Stimulated activated CD8-positive, alpha-beta memory T cell treated with anti-CD3 and anti-CD28 coated beads, Interleukin-12 subunit alpha, Interleukin-12 subunit beta, amount 100 ng/mL, for 4 hours (primary cell): Measurements from ENCODE around the gene SLC26A9.

Experiments
- DNase-seq: peaks from one replicate; pipeline ENCODE4 v3.0.0-alpha.2; 2020; ENCODE audit warnings: low read depth

Gene SLC26A9

DNA sequence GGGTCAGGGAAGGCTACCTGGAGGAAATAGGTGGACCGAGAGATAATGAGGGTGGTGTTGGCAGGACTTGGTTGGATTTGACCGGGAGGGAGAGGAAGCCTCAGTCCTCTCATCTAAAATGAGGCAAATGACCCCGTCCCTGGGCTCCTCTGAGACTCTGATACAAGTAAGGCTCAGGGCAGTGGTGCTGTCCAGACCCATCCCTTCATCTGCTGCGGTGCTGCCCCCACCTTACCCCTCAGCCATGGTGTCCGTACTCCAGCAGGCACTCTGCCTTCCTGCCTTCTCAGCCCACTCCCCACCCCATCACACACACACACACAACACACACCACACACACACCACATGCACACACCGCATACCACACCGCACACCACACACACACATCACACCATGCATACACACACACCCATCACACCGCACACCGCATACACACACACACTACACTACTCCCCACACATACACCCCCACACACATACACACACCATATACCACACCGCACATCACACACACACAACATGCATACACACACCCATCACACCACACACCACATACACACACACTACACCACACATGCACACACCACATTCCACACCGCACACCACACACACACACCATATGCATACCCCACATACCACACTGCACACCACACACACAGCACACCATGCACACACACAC is 29.4 kb upstream of the SLC26A9 start:
- DNase-seq = no peak

DNA sequence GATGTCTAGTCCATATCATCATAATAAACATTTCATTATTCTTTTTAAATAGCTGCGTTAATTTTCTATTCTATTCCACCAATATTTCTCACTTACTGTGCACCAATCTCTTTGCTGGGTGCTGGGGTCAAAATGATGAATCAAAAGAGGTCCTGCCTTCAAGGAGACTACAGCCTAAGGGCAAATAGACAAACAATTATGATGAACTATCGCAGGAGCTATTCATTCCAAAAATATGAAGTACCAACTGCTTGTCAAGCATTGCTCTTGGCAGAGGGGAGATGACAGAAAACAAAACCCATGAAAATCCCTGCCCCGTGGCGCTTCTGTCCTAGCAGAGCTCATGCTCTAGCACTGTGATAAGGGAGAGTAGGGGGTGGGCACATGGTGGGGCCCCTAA is 28.8 kb upstream of the SLC26A9 start:
- DNase-seq = no peak

- no peak for DNase-seq
Observed at GRCh38 chr1:205971082-205971481, 27.8 kb upstream of the SLC26A9 start.

DNA sequence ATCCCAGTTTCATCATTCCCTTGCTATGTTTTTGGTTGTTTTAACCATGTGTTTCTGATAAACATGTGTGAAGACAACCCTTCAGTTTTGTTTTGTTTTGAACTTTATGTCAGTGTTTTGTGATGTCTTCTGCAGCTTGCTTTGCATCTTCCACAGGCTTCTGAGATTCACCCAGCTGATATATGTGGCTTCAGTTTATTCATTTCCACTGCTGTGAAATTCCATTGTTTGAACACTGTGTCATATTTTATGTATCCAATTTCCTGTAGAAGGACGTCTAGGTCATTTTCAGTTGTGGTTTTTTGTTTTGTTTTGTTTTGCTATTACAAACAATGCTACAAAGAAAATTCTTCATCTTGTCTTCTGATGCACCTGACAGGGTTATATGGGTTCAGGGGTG is 27.2 kb upstream of the SLC26A9 start:
- no peak for DNase-seq

DNA sequence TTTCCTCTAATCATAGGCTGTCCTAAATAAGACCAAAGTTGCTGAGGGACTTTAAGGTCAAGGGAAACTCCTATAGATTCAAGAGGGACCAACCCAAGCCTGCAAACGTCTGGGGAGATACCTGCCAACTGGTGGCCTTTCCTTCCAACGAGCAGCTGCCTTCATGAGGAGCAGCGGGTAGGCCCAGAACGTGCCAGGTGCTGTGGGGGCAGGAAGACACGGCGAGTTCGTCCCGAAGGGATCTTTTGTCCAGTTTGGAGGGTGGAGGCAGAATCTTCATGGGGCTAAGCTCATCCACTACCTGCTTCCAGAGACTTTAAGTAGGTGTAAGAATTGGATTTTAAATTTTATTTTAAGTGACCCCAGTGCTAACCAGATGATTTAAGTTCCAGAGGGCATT is 26.0 kb upstream of the SLC26A9 start:
- no peak for DNase-seq

DNA sequence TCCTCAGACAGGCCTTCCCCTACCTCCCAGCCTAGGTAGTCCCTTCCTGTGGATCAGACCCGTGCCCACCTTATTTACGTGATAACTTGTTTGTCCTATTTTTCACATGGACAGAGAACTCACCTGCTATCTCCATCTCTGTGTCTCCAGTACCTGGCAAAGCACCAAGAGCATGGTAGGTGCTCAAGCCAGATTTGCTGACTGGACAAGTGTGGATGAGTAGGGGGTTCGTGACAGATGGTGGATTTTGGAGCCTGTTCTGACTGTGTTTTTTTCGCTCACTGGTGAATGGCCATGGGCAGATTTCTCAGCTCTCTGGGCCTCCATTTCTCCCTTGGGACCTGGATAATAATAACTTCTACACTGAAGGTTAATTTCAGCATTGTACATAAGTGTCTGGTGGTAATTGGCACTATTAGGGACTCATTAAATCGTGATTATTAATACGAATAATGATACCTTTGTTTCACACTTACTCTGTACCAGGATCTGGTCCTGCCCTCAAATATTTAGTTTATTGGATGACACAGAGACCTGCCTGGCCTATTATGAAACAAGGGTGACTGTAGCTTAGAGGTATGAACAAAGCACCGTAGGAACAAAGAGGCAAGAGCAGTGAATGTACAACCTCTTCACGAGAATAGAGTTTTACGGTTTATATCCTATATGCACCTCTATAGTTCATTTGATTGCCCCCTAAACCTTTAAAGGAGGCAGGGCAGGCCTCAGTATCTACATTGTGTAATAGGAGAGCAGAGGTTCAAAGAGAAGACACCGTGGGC is 24.5 kb upstream of the SLC26A9 start:
- DNase-seq = no peak

GRCh38 chr1:205965036-205965884 is 22.0 kb upstream of the SLC26A9 start:
- no peak for DNase-seq

- no peak for DNase-seq
Observed at GRCh38 chr1:205963352-205964155, 20.3 kb upstream of the SLC26A9 start.

DNA sequence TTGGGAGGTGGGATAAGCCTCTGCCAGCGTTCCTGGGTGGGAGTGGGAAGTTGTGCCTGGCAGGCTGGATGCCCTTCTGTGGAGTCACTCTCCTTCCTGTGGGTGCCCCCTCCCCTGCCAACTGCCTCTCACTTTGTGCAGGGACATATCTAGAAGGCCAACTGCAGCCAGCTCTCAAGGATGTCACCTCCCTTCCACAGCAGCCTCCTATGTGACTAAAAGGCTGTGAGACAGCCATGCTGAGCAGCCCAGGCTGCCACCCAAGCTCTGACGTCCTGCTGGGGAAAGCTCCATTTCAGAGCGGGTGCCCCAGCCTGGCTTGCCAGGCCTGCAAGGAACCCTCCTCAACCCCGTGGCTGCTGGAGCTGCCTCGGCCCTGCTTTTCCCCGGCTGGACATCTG is 19.6 kb upstream of the SLC26A9 start:
- DNase-seq = no peak

GRCh38 chr1:205961991-205962820 is 18.9 kb upstream of the SLC26A9 start:
- DNase-seq = no peak

DNA sequence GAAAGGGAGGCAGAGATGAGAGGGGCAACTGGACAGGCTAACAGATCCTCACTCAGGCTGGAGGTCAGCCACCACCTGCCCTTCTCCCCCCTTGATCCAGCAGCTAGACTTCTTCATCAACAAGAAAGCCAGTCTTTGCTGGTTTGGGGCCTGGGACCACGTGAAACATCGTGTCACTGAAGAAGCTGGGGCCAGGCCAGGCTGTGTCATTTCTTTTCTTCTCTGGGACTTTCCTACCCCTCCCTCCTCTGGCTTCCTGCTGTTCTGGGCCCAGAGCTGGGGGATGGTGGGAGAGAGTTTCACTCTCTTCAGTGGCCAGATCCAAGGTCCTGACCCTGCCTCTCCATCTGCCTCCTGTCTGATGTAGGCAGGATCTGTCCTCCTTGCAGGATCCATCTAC is 18.1 kb upstream of the SLC26A9 start:
- DNase-seq = no peak

- no peak for DNase-seq
Observed at GRCh38 chr1:205959789-205960188, 16.5 kb upstream of the SLC26A9 start.

DNA sequence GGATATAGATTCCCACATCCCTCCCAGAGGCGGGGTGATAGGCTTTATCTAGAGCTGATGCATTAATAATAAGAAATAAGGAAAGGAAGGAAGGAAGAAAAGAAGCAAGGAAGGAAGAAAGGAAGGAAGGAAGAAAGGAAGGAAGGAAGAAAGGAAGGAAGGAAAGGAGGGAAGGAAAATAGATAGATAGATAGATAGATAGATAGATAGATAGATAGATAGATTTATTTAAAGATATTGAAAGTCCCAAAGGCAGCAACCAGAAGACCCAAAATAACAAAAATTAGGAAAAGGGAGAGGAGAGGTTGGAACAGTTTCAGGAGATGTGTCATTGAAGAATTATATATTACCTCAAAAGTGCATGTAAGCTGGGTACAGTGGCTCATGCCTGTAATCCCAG is 12.2 kb upstream of the SLC26A9 start:
- no peak for DNase-seq

GRCh38 chr1:205954819-205955404 is 11.7 kb upstream of the SLC26A9 start:
- no peak for DNase-seq

GRCh38 chr1:205951746-205952145 is 8.5 kb upstream of the SLC26A9 start:
- DNase-seq = no peak

DNA sequence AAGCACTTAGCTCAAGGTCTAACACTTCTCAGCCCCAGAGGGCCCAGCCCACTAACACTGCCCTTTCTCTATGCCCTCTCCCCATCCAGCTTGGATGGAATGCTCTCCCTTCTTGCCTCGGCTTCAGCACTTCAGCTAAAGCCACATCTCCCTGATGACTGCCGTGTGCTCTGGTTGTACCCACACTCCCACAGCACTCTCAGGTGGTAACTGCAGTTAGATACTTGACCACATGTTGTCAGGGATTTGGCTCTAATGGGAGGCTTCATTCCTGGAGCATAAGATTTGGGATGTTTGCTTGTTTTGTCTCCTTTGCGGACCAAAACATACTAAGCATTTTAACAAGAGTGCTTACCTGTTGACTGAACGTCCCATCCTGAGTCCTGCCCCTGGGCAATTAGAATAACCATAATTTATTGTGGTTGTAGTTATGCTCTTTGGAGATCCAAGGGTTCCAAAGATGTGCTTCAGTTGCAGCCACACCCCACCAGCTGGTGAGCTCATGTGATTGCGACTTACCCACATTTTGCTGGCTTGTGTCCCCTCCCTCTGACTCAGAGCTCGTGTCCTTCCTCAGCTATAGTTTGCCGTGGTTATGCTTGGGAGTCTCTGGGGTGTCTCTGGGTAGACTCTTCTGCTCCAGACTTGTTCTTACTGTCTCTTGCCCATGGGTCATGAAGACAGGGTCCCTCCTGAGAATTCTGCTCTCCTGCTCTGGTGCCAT is 7.7 kb upstream of the SLC26A9 start:
- DNase-seq = no peak

DNA sequence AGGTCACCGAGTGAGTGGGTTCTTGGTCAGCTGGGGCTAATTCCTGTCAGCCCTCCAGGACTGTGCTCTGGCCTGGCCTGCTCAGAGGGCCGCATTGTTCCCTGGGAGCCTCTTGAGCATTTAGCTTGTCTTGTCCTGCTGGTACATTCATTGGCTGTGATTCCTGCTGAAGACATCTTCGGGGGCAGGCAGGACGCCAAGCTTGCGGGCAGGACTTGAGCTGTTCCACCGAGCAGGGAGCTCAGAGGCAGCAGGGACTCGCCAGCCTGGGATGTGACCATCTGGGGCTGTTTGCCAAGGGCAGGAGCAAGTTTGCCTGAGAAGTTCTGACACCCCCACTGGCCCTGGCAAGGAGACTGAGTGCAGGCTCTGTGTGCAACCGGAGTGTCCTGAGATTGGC is 7.0 kb upstream of the SLC26A9 start:
- no peak for DNase-seq

- no peak for DNase-seq
Observed at GRCh38 chr1:205949753-205950152, 6.5 kb upstream of the SLC26A9 start.

GRCh38 chr1:205948886-205949285 is 5.6 kb upstream of the SLC26A9 start:
- DNase-seq = no peak

DNA sequence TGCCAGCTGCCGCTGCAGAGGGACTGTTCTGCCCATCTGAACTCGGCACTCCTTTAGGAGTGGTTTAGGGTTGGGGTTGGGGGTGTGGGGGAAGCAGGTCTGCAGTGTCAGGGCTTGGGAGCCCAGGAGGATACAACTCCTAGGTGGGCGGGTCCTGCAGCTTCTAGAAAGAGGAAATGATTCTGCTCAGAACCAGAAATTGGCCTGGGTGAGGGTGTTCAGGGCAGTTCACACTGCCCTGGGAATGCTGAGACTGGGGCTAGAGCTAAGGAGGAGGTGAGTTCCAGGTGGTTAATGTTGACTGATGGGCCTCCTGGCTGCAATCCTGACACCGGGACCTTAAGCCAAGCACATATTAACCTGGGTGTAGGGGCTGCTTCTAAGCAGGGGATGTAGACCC is 4.8 kb upstream of the SLC26A9 start:
- no peak for DNase-seq
